Measurements from ENCODE around the gene MIEF1.

Gene MIEF1

GRCh38 chr22:39472570-39473556, 29.2 kb upstream of the MIEF1 start:
- Histone ChIP-seq H2BK15ac (ENCODE audit: low read depth, poor library complexity, severe bottlenecking) (peak overlapping the region; percentile 70), H3K4me3 (ENCODE audit: insufficient read depth in 1 of 2, low read depth in 1 of 2, low read length in 2 of 2) (no peak overlapping the region), H3K36me3 (ENCODE audit: control insufficient read depth in 1 of 2, insufficient read depth in 2 of 2, low read depth in 1 of 2, low read length in 2 of 2) (no peaks in the 10 kb centered on the region), H2AK5ac (ENCODE audit: low read length, severe bottlenecking) (peak overlapping the region; percentile 51), H2BK120ac (ENCODE audit: low read depth, low read length) (peak overlapping the region; percentile 40), H3K4me2 (ENCODE audit: low read length, poor library complexity, severe bottlenecking) (no peak overlapping the region), H4K91ac (ENCODE audit: low read length) (peak overlapping the region; percentile 95), H3K9ac (ENCODE audit: low read length) (no peak overlapping the region), H3K27ac (ENCODE audit: low read length, poor library complexity, severe bottlenecking) (peak overlapping the region; percentile 73), H3K18ac (ENCODE audit: low read depth in 1 of 2, low read length in 2 of 2) (peak overlapping the region; percentile 72 to 86), H3K9me3 (ENCODE audit: control insufficient read depth, low read length) (no peaks in the 10 kb centered on the region), H2BK12ac (ENCODE audit: low read length in 2 of 2) (peak overlapping the region; percentile 69 to 75), H3K4me1 (ENCODE audit: control insufficient read depth, insufficient read depth, low read depth, low read length) (peaks cover 50% of the 10 kb centered on the region), H3K14ac (ENCODE audit: low read length in 2 of 2) (peak overlapping the region in 1 of 2 experiments; percentile 88), H3K79me1 (replicated peaks; ENCODE audit: low read length, poor library complexity, severe bottlenecking) (no peaks in the 10 kb centered on the region), H4K8ac (ENCODE audit: low read length) (no peak overlapping the region), H2AFZ (ENCODE audit: low read depth, low read length) (no peak overlapping the region), H2BK5ac (ENCODE audit: low read depth, low read length, poor library complexity, severe bottlenecking) (no peak overlapping the region), H3K4ac (ENCODE audit: low read depth in 1 of 2, low read length in 2 of 2) (peak overlapping the region; percentile 75 to 77), H3K23ac (ENCODE audit: low read length in 2 of 2) (no peak overlapping the region), H3K27me3 (ENCODE audit: control insufficient read depth in 1 of 2, insufficient read depth in 1 of 2, low read length in 2 of 2) (peaks cover 0 to 67% of the 10 kb centered on the region in 2 experiments)
- no peak for DNase-seq
- WGBS, result 77% methylated on average over 19 of the region's 19 CpGs

GRCh38 chr22:39473851-39474250, 28.2 kb upstream of the MIEF1 start:
- 97% methylated on average over 5 of the region's 5 CpGs for WGBS
- Histone ChIP-seq H3K4me1 (ENCODE audit: control insufficient read depth, insufficient read depth, low read depth, low read length) (peaks cover 50% of the 10 kb centered on the region), H3K9me3 (ENCODE audit: control insufficient read depth, low read length) (no peaks in the 10 kb centered on the region), H2BK120ac (ENCODE audit: low read depth, low read length) (no peak overlapping the region), H3K9ac (ENCODE audit: low read length) (no peak overlapping the region), H3K36me3 (ENCODE audit: control insufficient read depth in 1 of 2, insufficient read depth in 2 of 2, low read depth in 1 of 2, low read length in 2 of 2) (no peaks in the 10 kb centered on the region), H3K27me3 (ENCODE audit: control insufficient read depth in 1 of 2, insufficient read depth in 1 of 2, low read length in 2 of 2) (peaks cover 0 to 68% of the 10 kb centered on the region in 2 experiments), H3K4me2 (ENCODE audit: low read length, poor library complexity, severe bottlenecking) (no peak overlapping the region), H3K18ac (ENCODE audit: low read depth in 1 of 2, low read length in 2 of 2) (no peak overlapping the region), H4K91ac (ENCODE audit: low read length) (no peak overlapping the region), H3K27ac (ENCODE audit: low read length, poor library complexity, severe bottlenecking) (no peak overlapping the region), H2BK15ac (ENCODE audit: low read depth, poor library complexity, severe bottlenecking) (peak overlapping the region; percentile 68), H3K23ac (ENCODE audit: low read length in 2 of 2) (no peak overlapping the region), H4K8ac (ENCODE audit: low read length) (no peak overlapping the region), H3K4me3 (ENCODE audit: insufficient read depth in 1 of 2, low read depth in 1 of 2, low read length in 2 of 2) (no peak overlapping the region), H3K14ac (ENCODE audit: low read length in 2 of 2) (peak overlapping the region in 1 of 2 experiments; percentile 61), H2AFZ (ENCODE audit: low read depth, low read length) (no peak overlapping the region), H2AK5ac (ENCODE audit: low read length, severe bottlenecking) (no peak overlapping the region), H3K4ac (ENCODE audit: low read depth in 1 of 2, low read length in 2 of 2) (peak overlapping the region in 1 of 2 experiments; percentile 75), H3K79me1 (replicated peaks; ENCODE audit: low read length, poor library complexity, severe bottlenecking) (no peaks in the 10 kb centered on the region), H2BK5ac (ENCODE audit: low read depth, low read length, poor library complexity, severe bottlenecking) (no peak overlapping the region), H2BK12ac (ENCODE audit: low read length in 2 of 2) (peak overlapping the region in 1 of 2 experiments; percentile 55)
- DNase-seq, result no peak

- H3K4me1 ChIP-seq (ENCODE audit: control insufficient read depth, insufficient read depth, low read depth, low read length), result peaks cover 50% of the 10 kb centered on the region
- no peaks in the 10 kb centered on the region for H3K9me3 ChIP-seq (ENCODE audit: control insufficient read depth, low read length)
- no peak overlapping the region for H2BK120ac ChIP-seq (ENCODE audit: low read depth, low read length)
- H2BK5ac ChIP-seq (ENCODE audit: low read depth, low read length, poor library complexity, severe bottlenecking), result no peak overlapping the region
- H2AFZ ChIP-seq (ENCODE audit: low read depth, low read length), result no peak overlapping the region
- 43% methylated on average over 7 of the region's 11 CpGs for WGBS
- no peaks in the 10 kb centered on the region for H3K79me1 ChIP-seq (replicated peaks; ENCODE audit: low read length, poor library complexity, severe bottlenecking)
- H3K4ac ChIP-seq (ENCODE audit: low read depth in 1 of 2, low read length in 2 of 2), result peak overlapping the region in 1 of 2 experiments; percentile 75
- no peak overlapping the region for H3K4me3 ChIP-seq (ENCODE audit: insufficient read depth in 1 of 2, low read depth in 1 of 2, low read length in 2 of 2)
- peak overlapping the region; percentile 6 to 55 for H2BK12ac ChIP-seq (ENCODE audit: low read length in 2 of 2)
- H4K91ac ChIP-seq (ENCODE audit: low read length), result peak overlapping the region; percentile 25
- no peak overlapping the region for H2BK15ac ChIP-seq (ENCODE audit: low read depth, poor library complexity, severe bottlenecking)
- DNase-seq, result peak; percentile 40
- H2AK5ac ChIP-seq (ENCODE audit: low read length, severe bottlenecking), result no peak overlapping the region
- H3K27me3 ChIP-seq (ENCODE audit: control insufficient read depth in 1 of 2, insufficient read depth in 1 of 2, low read length in 2 of 2), result peaks cover 0 to 72% of the 10 kb centered on the region in 2 experiments
- H4K8ac ChIP-seq (ENCODE audit: low read length), result no peak overlapping the region
- H3K27ac ChIP-seq (ENCODE audit: low read length, poor library complexity, severe bottlenecking), result no peak overlapping the region
- H3K14ac ChIP-seq (ENCODE audit: low read length in 2 of 2), result peak overlapping the region in 1 of 2 experiments; percentile 61
- H3K9ac ChIP-seq (ENCODE audit: low read length), result no peak overlapping the region
- H3K23ac ChIP-seq (ENCODE audit: low read length in 2 of 2), result no peak overlapping the region
- H3K36me3 ChIP-seq (ENCODE audit: control insufficient read depth in 1 of 2, insufficient read depth in 2 of 2, low read depth in 1 of 2, low read length in 2 of 2), result no peaks in the 10 kb centered on the region
- H3K18ac ChIP-seq (ENCODE audit: low read depth in 1 of 2, low read length in 2 of 2), result no peak overlapping the region
- no peak overlapping the region for H3K4me2 ChIP-seq (ENCODE audit: low read length, poor library complexity, severe bottlenecking)
Observed at GRCh38 chr22:39474351-39475111, 27.6 kb upstream of the MIEF1 start.

- H2BK12ac ChIP-seq (ENCODE audit: low read length in 2 of 2), result peak overlapping the region in 1 of 2 experiments; percentile 50
- no peak overlapping the region for H3K4me2 ChIP-seq (ENCODE audit: low read length, poor library complexity, severe bottlenecking)
- no peaks in the 10 kb centered on the region for H3K9me3 ChIP-seq (ENCODE audit: control insufficient read depth, low read length)
- H3K4me3 ChIP-seq (ENCODE audit: insufficient read depth in 1 of 2, low read depth in 1 of 2, low read length in 2 of 2), result no peak overlapping the region
- H3K18ac ChIP-seq (ENCODE audit: low read depth in 1 of 2, low read length in 2 of 2), result no peak overlapping the region
- H3K79me1 ChIP-seq (replicated peaks; ENCODE audit: low read length, poor library complexity, severe bottlenecking), result no peaks in the 10 kb centered on the region
- H2AK5ac ChIP-seq (ENCODE audit: low read length, severe bottlenecking), result no peak overlapping the region
- peak overlapping the region; percentile 19 for H4K8ac ChIP-seq (ENCODE audit: low read length)
- H2BK120ac ChIP-seq (ENCODE audit: low read depth, low read length), result no peak overlapping the region
- H3K4ac ChIP-seq (ENCODE audit: low read depth in 1 of 2, low read length in 2 of 2), result no peak overlapping the region
- peaks cover 0 to 72% of the 10 kb centered on the region in 2 experiments for H3K27me3 ChIP-seq (ENCODE audit: control insufficient read depth in 1 of 2, insufficient read depth in 1 of 2, low read length in 2 of 2)
- peaks cover 42% of the 10 kb centered on the region for H3K4me1 ChIP-seq (ENCODE audit: control insufficient read depth, insufficient read depth, low read depth, low read length)
- no peak overlapping the region for H3K9ac ChIP-seq (ENCODE audit: low read length)
- no peak overlapping the region for H3K14ac ChIP-seq (ENCODE audit: low read length in 2 of 2)
- WGBS, result 86% methylated on average over 9 of the region's 9 CpGs
- H3K36me3 ChIP-seq (ENCODE audit: control insufficient read depth in 1 of 2, insufficient read depth in 2 of 2, low read depth in 1 of 2, low read length in 2 of 2), result no peaks in the 10 kb centered on the region
- H4K91ac ChIP-seq (ENCODE audit: low read length), result no peak overlapping the region
- H3K27ac ChIP-seq (ENCODE audit: low read length, poor library complexity, severe bottlenecking), result no peak overlapping the region
- no peak overlapping the region for H3K23ac ChIP-seq (ENCODE audit: low read length in 2 of 2)
- H2BK5ac ChIP-seq (ENCODE audit: low read depth, low read length, poor library complexity, severe bottlenecking), result no peak overlapping the region
- no peak overlapping the region for H2AFZ ChIP-seq (ENCODE audit: low read depth, low read length)
- no peak overlapping the region for H2BK15ac ChIP-seq (ENCODE audit: low read depth, poor library complexity, severe bottlenecking)
- no peak for DNase-seq
Observed at GRCh38 chr22:39475337-39475736, 26.8 kb upstream of the MIEF1 start.

Measured in mesenchymal stem cell (in vitro differentiated cells and primary cell).